ENCODE results near the gene TKT. TPM values are rescaled to one million over a fixed set of nuclear protein-coding genes. Genes with fewer than 3 reads are reported as not detected.

TKT gene
- total RNA-seq, 1 experiment from 2014 or later = 650 TPM

DNA sequence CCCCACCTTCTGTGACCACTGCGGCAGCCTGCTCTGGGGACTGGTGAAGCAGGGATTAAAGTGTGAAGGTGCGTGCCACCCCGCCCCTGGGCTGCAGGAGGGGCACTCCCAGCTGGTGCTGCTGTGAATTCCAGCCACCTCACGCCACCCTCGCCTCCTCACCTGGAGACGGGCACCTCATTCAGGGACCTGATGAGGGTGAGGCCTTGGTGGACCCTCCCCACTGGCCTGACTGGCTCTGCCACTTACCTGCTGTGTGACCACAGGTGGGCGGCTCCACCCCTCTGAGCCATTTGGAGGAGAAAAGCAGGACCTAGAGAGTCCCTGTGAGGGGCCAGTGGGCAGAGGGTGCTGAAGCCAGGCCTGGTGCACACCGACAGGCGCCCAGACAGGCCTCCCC lies 72.3 kb downstream of the TKT start:
- Histone ChIP-seq H3K18ac (ENCODE audit: insufficient read length, low read depth, low read length) (no peak overlapping the region), H3K23ac (ENCODE audit: insufficient read length, low read depth, low read length) (no peak overlapping the region), H3K4ac (ENCODE audit: low read depth, low read length) (no peak overlapping the region), H3K4me1 (ENCODE audit: insufficient read depth, low read length) (no peaks in the 10 kb centered on the region), H3K27me3 (ENCODE audit: insufficient read depth, low read length) (no peaks in the 10 kb centered on the region), H3K27ac (ENCODE audit: insufficient read length, low read depth, low read length) (no peak overlapping the region), H2BK15ac (ENCODE audit: low read depth, low read length) (no peak overlapping the region), H3K4me2 (ENCODE audit: insufficient read depth, insufficient read length, low read length) (no peak overlapping the region), H3K79me2 (ENCODE audit: insufficient read depth, low read length) (no peaks in the 10 kb centered on the region), H2BK20ac (ENCODE audit: low read depth, low read length, poor library complexity, severe bottlenecking) (no peak overlapping the region), H2BK12ac (ENCODE audit: insufficient read length, low read depth, low read length) (no peak overlapping the region), H2BK5ac (ENCODE audit: insufficient read length, low read length) (no peak overlapping the region), H3K23me2 (ENCODE audit: insufficient read length, low read depth, low read length, poor library complexity, severe bottlenecking) (peaks cover 3% of the 10 kb centered on the region), H3T11ph (ENCODE audit: low read length) (no peak overlapping the region), H4K20me1 (ENCODE audit: control insufficient read depth, insufficient read depth, insufficient read length) (no peaks in the 10 kb centered on the region), H4K5ac (ENCODE audit: insufficient read length, low read depth, low read length) (no peak overlapping the region), H4K8ac (replicated peaks; ENCODE audit: insufficient read length, low read depth, low read length) (no peak overlapping the region), H2AK5ac (ENCODE audit: insufficient read length, low read length) (no peak overlapping the region), H2AFZ (ENCODE audit: low read length) (no peak overlapping the region), H3K79me1 (ENCODE audit: insufficient read depth, low read depth, low read length, poor library complexity, severe bottlenecking) (no peaks in the 10 kb centered on the region), H4K91ac (ENCODE audit: insufficient read length, low read depth, low read length) (no peak overlapping the region), H2BK120ac (ENCODE audit: low read depth, low read length, poor library complexity, severe bottlenecking) (no peak overlapping the region), H3K56ac (ENCODE audit: insufficient read length, low read depth, low read length) (no peak overlapping the region), H3K9me3 (ENCODE audit: control insufficient read depth, low read depth, low read length) (no peaks in the 10 kb centered on the region), H3K9ac (ENCODE audit: extremely low read depth, insufficient read length, low read length) (no peak overlapping the region), H3K14ac (ENCODE audit: insufficient read depth, low read length) (no peak overlapping the region)
- Mint-ChIP-seq H3K4me1 (peaks cover 3 to 6% of the 10 kb centered on the region in 2 experiments), H3K27ac (no peak overlapping the region), H3K27me3 (ENCODE audit: low read depth) (no peaks in the 10 kb centered on the region), H3K9me3 (no peaks in the 10 kb centered on the region), H3K4me3 (no peak overlapping the region), H3K36me3 (ENCODE audit: insufficient read depth in 1 of 3, low read depth in 3 of 3) (peaks cover 0 to 36% (median 23%) of the 10 kb centered on the region in 3 experiments; a peak in 6 of 7 replicates)
- WGBS (ENCODE audit: extremely low coverage, insufficient read length, low lambda C conversion rate) = no CpG with 5 or more reads among the region's 9 CpGs
- TF ChIP-seq, protein P1, sequence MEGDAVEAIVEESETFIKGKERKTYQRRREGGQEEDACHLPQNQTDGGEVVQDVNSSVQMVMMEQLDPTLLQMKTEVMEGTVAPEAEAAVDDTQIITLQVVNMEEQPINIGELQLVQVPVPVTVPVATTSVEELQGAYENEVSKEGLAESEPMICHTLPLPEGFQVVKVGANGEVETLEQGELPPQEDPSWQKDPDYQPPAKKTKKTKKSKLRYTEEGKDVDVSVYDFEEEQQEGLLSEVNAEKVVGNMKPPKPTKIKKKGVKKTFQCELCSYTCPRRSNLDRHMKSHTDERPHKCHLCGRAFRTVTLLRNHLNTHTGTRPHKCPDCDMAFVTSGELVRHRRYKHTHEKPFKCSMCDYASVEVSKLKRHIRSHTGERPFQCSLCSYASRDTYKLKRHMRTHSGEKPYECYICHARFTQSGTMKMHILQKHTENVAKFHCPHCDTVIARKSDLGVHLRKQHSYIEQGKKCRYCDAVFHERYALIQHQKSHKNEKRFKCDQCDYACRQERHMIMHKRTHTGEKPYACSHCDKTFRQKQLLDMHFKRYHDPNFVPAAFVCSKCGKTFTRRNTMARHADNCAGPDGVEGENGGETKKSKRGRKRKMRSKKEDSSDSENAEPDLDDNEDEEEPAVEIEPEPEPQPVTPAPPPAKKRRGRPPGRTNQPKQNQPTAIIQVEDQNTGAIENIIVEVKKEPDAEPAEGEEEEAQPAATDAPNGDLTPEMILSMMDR (conservative IDR thresholded peaks at IDR 0.05) = no peak
- no peak for DNase-seq
